ENCODE results near the gene STX16. TPM values are rescaled to one million over a fixed set of nuclear protein-coding genes. Genes with fewer than 3 reads are reported as not detected.

Gene STX16
- total RNA-seq, 1 experiment from 2014 or later, result 44.5 TPM

GRCh38 chr20:58608096-58608840 is 42.8 kb upstream of the STX16 start:
- POLR2A ChIA-PET (ENCODE audit: low non-redundant PET), result no interaction called here
- no peaks in the 10 kb centered on the region for H3K4me1 ChIP-seq (ENCODE audit: insufficient read depth, low read length, poor library complexity, severe bottlenecking)
- H3K36me3 ChIP-seq (ENCODE audit: insufficient read depth, low read length, poor library complexity, severe bottlenecking), result no peaks in the 10 kb centered on the region
- no peak overlapping the region for H3K4me3 ChIP-seq (ENCODE audit: low read depth, low read length, poor library complexity, severe bottlenecking)
- no peak for TF ChIP-seq EZH2 (IDR thresholded peaks at IDR 0.05; ENCODE audit: borderline replicate concordance, low read depth, low read length, poor library complexity, severe bottlenecking)
- no peak for TF ChIP-seq CTCF (conservative IDR thresholded peaks at IDR 0.05; ENCODE audit: low read depth, low read length)
- H3K9me3 ChIP-seq (ENCODE audit: low read depth, low read length, poor library complexity, severe bottlenecking), result no peaks in the 10 kb centered on the region
- no peaks in the 10 kb centered on the region for H3K27me3 ChIP-seq (replicated peaks; ENCODE audit: insufficient read depth, low read depth, low read length, poor library complexity)
- intact Hi-C loops (cut with micrococcal nuclease; ENCODE audit: unreplicated experiment), result no loop called here
- no peak for DNase-seq (ENCODE audit: low spot score)
- H3K27ac ChIP-seq (ENCODE audit: low read depth, low read length, poor library complexity, severe bottlenecking), result no peak overlapping the region
- no TSS peak for BruUV-seq (replicated peaks)
- CTCF ChIA-PET, result no interaction called here

DNA sequence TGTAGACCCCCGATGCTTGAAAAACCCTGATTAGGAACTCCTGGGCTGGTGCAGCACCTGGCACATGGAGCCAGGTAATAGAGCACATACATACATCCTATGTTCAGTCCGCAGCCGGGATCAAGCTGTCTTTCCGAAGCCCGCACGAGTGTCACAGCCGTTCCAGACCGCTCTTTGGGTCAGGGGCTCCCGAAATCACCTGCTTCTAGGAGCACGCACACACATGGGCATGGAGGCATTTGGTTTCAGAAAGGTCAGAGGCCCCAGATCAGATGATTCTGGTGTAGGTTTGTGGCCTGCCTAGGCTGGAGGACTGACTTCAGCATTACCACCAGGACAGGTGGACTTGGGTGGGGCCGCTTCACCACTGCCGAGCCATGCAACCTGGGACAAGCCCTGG is 42.1 kb upstream of the STX16 start:
- intact Hi-C loops (cut with micrococcal nuclease; ENCODE audit: unreplicated experiment), result no loop called here
- Histone ChIP-seq H3K4me3 (ENCODE audit: low read depth, low read length, poor library complexity, severe bottlenecking) (no peak overlapping the region), H3K4me1 (ENCODE audit: insufficient read depth, low read length, poor library complexity, severe bottlenecking) (no peaks in the 10 kb centered on the region), H3K36me3 (ENCODE audit: insufficient read depth, low read length, poor library complexity, severe bottlenecking) (no peaks in the 10 kb centered on the region), H3K9me3 (ENCODE audit: low read depth, low read length, poor library complexity, severe bottlenecking) (no peaks in the 10 kb centered on the region), H3K27ac (ENCODE audit: low read depth, low read length, poor library complexity, severe bottlenecking) (no peak overlapping the region), H3K27me3 (replicated peaks; ENCODE audit: insufficient read depth, low read depth, low read length, poor library complexity) (no peaks in the 10 kb centered on the region)
- no peak for DNase-seq (ENCODE audit: low spot score)
- TF ChIP-seq EZH2 (IDR thresholded peaks at IDR 0.05; ENCODE audit: borderline replicate concordance, low read depth, low read length, poor library complexity, severe bottlenecking) (no peak), CTCF (conservative IDR thresholded peaks at IDR 0.05; ENCODE audit: low read depth, low read length) (no peak)
- POLR2A ChIA-PET (ENCODE audit: low non-redundant PET), result no interaction called here
- BruUV-seq (replicated peaks), result no TSS peak
- CTCF ChIA-PET, result no interaction called here

DNA sequence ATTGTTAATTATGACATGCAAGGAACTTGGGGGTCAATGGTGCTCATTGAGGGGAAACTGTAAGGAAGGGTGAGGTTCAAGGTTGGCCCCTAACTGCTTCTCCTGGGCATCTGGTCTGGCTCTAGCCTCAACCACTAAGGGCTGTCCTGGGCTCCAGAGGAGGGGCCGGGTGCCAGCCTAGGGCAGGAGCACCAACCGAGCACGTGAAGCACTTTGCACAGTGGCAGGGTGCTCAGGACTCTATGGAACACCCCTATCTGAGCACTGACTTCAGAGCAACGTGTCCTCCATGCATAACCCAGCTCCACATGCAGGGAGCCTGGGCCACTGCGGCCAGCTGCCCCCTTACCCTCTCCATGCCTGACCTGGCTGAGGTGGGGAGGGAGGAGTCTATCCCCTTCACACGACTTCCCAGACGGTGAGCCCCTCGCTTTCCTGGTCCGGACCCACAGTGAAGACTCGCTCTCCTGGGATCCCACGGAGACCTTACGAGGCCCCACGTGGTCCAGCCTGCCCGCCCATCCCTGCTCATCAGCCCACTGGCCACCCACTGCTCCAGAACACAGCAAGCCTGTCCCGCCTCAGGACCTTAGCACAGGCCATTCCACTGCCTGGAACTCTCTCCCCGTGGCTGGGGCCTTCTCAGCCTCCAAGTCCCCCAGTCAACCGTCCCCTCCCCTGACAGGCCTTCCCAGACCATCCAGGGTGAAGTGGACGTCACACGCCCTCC is 40.8 kb upstream of the STX16 start:
- Histone ChIP-seq H3K9me3 (ENCODE audit: low read depth, low read length, poor library complexity, severe bottlenecking) (no peaks in the 10 kb centered on the region), H3K4me1 (ENCODE audit: insufficient read depth, low read length, poor library complexity, severe bottlenecking) (no peaks in the 10 kb centered on the region), H3K27ac (ENCODE audit: low read depth, low read length, poor library complexity, severe bottlenecking) (no peak overlapping the region), H3K27me3 (replicated peaks; ENCODE audit: insufficient read depth, low read depth, low read length, poor library complexity) (no peaks in the 10 kb centered on the region), H3K36me3 (ENCODE audit: insufficient read depth, low read length, poor library complexity, severe bottlenecking) (no peaks in the 10 kb centered on the region), H3K4me3 (ENCODE audit: low read depth, low read length, poor library complexity, severe bottlenecking) (no peak overlapping the region)
- ChIA-PET CTCF (no interaction called here), POLR2A (ENCODE audit: low non-redundant PET) (interaction anchor here (0.6 kb wide), 1 partner anchor 247 kb away, joined by 3 read pairs; no protein-coding TSS in a partner anchor)
- no peak for DNase-seq (ENCODE audit: low spot score)
- no TSS peak for BruUV-seq (replicated peaks)
- TF ChIP-seq EZH2 (IDR thresholded peaks at IDR 0.05; ENCODE audit: borderline replicate concordance, low read depth, low read length, poor library complexity, severe bottlenecking), result no peak
- no peak for TF ChIP-seq CTCF (conservative IDR thresholded peaks at IDR 0.05; ENCODE audit: low read depth, low read length)
- intact Hi-C loops (cut with micrococcal nuclease; ENCODE audit: unreplicated experiment), result no loop called here
